Epidermal melanocyte (primary cell): ENCODE measurements around the gene DISC1.
"Not testable (repeated sequence)": the region's sequence is repeated elsewhere in the genome, so short reads cannot be mapped to it uniquely, and the experiment has no call there.

Source experiments
- DNase-seq: peaks from one replicate; pipeline ENCODE4 v3.0.0; 2011; ENCODE audit warnings: low spot score; ENCODE audit not compliant: insufficient read length

Gene DISC1

DNA sequence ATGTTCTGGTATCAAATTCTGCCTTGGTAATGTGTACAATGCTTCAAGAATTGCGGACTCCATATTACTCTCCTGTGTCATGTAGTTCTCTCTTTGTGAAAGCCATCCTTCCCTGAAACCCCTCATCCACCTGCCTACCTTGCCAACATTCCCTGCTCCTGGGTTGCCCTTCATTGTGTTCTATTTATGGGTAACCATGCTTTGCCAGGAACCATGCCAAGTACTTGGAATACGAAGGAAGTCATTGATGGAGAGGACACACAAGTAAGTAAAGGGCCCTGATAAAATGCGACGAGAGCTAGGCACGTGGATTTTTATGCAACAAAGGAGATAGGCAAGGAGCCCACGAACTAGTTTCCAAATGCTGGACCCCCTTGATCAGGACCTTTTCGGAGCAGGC, 300.8 kb downstream of the DISC1 start:
- no peak for DNase-seq

DNA sequence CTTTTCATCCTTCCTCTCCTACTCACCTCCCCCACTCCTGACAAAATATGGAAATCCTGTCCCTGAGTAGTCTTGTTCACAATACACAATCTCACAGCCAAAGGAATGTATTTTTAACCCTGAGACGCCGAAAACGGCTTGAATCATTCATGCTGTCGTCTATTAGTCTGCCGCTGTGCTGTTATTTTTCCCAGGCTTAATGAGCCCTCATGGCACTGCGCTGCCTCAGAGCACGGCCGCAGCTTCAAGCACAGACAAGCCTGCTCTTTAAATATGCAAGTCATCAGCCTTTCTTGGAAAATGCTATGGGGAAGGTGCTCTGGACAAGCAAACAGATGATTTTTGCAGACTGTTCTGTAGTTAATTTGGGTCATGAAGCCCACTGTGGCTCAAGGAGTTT, 302.7 kb downstream of the DISC1 start:
- DNase-seq: no peak

DNA sequence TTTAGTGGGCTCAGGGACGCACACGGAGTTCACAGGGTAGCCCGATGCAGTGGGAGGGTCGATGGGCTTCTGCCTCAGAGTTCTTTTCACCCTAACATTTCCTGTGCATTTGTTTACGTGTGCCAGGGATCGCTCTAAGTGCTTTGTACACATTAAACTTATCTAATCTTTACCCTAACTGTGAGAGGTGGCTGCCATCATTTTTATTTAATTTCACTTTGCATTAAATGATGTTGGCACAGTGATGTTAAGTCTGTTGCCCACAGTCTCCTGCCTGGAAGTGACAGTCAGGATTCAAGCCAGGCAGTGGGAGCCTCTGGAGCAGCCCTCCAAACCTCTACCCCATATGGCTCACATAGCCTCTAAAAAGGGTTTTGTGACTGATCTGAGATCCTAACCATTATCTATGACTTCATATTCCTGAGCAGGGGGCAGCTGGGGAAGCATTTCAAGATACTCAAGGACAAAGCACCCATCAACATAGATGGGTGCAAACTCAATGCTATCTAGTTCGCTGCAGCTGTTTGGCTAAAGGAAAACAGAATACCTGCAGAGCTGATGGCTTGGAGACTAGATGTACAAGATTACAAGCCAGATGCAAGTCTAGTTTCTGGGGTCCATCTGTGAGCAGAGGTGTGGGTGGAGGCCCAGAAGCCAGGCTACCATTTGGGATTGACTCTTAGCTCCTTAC, 303.8 kb downstream of the DISC1 start:
- no peak for DNase-seq

DNA sequence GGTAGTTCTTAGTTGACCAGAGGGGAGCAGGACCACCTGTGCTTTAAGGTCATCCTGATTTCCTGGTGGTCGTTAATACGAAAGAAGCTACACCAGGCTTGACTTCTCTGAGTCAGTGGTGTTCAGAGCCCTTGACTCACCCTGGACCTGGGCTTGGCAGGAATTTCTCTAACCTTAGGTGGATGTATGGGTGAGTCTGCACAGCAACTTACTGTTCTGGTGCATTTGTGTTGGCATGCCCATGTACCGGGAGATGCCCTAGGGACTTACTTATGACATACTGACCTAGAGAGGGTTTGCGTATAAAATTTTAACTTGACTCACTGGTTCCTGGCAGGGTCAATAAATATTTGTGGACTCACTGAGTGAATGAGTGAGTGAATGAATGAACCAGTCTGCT, 304.6 kb downstream of the DISC1 start:
- DNase-seq: no peak

DNA sequence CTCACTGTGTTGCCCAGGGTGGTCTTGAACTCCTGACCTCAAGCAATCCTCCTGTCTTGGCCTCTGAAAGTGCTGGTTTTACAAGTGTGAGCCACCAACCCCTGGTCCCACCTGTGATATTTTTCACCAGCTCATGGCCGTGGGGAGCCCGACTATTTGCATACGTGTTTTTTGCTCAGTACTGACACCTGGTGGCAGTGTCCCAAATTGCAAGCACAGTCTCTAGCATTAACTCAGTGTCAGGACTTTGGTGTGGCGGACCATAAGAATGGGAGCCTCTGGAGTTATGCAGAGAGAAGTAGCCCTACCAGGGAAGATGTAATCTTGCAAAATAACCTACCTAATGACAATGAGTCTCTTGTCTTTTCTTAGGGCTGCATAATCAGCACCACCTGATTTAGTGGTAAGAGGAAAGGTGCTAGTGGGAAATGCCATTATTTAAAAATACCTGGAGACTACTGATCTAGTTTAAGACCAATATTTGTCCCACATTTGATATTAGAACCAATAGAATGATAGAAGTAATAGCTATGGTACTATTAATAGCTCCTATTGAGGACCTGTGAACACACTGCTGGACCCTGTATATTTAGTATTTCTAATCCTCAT, 305.4 kb downstream of the DISC1 start:
- no peak for DNase-seq

DNA sequence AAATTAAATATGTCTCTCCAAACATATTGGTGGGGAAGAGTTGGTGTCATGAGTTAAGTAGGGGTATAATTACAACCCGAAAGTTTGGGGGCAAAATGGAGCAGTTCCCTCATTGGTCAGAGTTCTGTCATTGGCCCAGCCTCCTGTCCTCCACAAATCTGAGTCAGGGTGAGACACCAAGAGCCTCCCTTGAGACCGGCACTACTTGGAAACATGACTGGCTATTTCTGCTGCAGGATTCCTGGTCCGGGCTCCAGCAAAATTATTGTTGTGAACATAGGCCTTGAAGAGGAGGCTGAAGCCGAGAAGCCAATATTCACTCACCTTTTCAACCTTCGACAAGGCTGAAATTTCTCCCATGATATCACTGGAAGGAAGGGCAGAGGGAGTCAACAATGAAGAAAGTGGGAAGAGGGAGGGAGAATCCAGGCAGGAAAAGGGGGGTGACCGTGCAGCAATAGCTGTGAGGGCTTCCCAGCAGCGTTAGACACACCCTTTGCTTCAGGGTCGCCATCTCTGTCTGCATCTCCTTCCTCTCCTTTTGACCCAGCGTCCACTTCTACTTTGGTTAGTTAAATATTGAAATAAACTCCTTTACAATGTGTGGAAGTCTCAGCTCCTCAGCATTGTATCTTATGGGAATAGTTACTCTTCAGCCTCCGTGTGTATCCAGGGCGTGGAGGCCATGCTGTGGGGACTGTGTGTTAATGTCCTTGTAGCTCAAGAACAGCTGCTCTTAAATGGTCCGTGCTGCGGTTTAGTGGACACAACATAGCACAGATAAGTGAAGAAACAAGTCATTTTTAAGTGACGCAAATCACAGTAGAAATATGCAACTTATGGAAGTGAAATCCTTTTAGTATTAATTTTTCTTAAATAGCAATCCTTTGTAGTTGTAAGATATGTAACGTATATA, 307.4 kb downstream of the DISC1 start:
- no peak for DNase-seq

DNA sequence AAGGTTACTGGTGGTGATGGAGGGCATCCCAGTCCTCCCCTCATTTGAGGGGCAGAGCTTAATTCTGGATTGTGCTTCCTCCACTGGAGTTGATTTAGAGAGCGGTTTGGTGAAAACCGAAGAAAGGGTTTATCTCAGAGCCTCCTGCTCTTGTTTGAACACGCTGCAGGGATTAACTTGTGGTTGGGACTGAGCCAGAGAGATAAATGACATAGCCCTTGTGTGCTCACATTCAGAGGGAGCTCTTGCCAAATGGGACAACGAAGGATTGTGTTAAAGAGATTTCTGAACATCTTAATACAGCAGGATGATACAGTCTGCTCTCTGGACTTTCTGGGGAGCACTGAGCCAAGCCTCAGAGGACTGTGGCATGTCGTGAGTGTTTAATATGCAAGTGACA, 308.2 kb downstream of the DISC1 start:
- peak; percentile 42 for DNase-seq

DNA sequence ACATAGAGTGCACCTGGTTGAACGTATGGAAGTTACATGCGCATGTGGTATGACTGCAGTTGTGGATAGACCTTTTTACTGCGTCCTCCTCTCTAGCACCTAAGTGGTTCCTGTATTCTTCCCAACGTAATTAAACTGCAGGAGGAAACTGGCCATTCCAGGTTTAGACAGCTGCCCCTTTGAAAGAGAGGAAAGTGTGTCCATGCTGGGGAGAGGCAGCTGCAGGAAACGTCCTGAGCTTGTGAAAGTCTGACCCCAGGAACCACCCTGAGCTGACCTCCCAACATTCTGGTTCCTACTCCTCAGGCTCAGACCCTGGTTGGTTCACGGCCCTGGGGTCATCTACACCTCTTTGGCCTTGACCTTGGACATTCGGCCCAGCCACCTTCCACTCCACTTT, 309.3 kb downstream of the DISC1 start:
- DNase-seq: no peak

DNA sequence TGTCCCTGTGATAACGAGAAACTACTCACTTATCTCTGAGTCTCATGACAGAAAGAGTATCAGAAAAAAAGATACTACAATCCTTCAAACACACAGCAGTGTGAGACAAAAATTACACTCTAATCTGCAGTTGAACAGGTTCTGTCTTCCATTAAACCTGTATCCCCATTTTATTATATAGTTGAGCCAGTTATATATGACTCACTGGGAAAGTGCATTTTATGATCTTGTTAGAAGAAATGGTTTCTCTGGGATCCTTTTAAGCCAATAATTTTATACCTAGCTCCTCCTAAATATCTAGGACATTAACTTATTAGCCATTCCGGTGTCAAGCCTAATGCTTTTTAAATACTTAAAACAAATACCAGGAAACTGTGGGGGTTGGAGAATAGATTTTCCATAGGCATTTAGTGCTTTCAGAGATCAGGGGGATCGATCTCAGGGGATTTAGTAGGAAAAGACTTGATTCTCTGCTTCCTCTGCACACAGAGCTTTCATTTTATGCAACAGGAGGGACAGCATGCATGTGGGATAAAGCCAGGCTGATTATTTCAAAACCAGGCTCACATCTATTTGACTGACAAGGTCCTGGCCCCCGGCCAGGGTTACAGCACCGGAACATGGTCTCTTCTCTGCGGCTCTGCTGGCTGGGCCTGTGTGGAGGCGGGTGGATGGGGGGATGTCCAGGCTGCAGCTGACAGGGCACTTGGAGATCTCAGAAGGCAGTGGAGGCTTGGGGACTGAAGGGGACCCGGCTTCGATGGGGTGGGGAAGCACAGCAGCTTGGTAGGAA, 310.6 kb downstream of the DISC1 start:
- DNase-seq: no peak

DNA sequence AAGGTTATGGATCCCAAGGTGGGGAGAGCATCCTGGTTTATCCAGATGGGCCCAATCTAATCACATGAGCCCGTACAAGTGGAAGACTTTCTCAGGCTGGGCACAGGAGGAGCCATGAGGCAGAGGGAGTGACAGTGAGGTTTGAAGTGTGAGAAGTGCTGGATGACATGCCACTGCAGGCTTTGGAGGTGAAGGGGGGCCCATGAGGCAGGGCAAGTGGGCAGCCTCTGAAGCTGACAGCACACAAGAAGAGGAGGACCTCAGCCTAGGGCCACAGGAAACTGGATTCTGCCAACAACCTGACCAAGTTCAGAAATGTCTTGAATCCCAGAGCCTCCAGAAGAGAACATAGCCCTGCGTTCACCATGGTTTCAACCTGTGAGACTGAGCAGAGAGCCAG, 311.6 kb downstream of the DISC1 start:
- no peak for DNase-seq

DNA sequence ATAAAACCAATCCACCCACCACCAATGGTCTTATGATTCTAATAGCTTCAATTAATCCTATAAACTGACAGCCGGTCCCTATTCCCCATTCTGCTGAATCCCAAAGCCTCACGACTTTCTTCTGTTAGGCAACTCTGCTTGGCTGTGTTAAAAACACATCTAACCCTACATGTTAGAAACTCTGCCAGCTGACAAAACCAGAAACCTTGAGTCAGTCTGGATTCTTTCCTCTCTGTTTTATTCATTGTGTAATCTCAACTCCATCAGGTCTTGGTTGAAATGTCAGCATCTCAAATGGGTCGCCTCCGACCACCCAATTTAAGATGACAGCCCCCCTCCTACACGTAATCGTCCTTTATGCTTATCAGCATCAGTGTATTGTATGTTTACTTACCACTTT, 312.1 kb downstream of the DISC1 start:
- DNase-seq: no peak

DNA sequence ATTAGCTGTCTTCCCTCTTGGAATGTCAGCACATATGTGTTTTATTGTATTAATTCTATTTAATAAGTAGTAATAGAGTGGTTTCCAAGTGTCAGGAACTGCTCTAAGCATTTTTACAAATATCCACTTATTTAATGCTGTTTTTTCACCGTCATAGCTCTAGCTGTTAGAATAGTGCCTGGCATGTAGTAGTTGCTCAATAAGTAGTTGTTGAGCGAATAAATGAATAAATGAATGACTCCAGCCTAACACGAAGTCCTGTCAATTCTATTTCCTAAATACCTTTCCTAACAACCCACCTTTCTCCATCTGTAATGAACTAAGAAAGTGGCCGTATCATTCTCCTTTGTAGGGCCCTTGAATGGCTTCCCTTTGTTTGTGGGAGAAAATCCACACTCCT, 312.5 kb downstream of the DISC1 start:
- DNase-seq: no peak

DNA sequence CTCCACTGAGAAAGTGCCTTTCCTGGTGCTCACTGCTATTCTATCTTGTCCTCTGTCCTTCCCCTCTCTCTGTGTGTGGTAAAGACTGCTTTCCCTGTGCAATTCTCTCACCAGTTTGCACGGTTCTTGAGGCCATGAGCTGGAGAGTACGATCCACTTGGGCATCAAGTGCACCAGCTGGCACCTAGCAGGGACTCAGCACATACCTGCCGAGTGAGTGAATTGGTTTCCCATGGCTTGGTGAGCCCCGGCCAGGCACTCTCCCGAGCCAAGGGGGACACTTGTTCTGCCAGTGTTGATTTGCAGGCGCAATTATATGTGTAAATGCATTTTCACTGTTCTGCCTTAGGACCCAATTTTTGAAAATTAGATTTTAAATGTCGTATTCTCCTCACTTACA, 313.5 kb downstream of the DISC1 start:
- no peak for DNase-seq

DNA sequence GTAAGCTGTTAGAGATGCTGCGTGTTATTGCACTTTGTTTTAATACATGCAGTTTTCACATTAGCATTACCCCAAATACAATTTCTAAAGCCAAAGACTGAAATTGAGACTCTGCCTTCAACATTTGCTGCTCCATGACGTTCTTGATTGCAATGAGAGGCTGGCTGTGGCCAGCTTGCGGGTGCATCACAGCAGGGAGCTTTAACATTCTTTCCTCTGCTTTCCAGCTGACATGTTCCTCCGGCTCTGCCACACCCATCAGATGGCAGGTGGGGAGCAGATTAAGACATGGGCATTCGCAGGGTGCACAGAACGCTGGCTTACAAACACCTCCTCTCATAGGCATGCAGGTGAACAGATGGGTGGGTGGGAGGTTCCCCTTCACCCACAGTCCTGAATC, 314.1 kb downstream of the DISC1 start:
- no peak for DNase-seq

DNA sequence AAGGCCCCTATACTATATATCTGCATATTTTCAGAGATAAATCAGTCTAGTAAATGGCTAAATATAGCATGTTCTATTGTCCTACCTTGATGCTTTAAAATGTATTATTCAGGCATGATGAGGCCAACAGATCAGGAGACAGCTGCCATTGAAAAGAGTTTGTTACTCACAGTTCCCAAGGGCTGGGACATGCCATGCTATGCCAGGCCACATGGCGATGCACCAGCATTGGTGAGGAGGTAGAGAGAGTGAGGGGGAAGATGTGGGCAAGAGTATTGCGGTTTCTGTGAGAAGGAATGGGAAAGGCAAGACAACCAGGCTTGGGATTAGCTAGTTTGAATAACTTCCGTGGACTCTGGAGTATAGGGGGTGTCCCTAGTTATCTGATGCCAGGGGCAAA, 316.5 kb downstream of the DISC1 start:
- no peak for DNase-seq

DNA sequence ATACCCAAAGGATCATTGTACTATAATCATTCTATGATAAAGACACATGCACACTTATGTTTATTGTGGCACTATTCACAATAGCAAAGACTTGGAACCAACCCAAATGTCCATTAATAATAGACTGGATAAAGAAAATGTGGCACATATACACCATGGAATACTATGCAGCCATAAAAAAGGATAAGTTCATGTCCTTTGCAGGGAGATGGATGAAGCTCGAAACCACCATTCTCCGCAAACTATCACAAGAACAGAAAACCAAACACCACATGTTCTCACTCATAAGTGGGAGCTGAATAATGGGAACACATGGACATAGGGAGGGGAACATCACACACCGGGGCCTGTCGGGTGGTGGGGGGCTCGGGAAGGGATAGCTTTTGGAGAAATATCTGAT, 321.5 kb downstream of the DISC1 start:
- DNase-seq: not testable (repeated sequence)

DNA sequence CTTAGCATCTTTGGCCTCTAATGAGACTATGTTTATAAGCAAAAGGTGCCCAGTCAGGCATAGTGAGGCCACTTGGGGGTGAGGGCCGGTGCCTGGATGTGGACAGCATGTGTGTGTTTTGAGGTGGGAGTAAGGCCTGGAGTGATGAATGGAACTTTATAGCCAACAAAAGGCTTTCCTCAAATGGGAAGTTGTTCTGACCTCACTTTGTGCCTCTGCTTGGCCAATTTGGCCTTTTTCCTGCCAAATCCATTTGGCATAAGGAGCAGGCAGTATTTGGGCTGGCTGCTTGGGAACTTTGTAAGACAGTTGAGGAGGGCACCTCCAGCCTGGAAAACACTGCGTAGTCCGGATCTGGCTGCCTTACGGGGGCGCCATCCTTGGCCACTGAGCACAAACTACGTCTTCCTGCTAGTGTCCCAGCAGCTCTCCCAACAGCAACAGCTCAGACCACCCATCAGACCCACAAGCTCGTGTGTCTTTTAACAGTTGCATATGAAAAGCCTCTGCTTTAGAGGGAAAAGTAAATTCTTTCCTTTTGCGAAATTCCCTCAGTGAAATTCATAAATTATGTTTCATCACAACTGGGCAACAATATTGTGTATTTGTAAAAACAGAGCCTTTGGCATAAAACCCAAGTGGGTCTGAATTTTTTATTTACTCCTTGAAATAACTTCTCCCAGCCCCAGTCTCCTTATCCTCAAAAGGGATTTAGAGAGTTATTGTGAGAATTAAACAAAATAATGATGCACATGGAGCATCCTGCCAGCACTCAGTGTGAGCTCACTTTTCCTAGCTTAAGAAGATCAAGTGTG, 322.9 kb downstream of the DISC1 start:
- no peak for DNase-seq

DNA sequence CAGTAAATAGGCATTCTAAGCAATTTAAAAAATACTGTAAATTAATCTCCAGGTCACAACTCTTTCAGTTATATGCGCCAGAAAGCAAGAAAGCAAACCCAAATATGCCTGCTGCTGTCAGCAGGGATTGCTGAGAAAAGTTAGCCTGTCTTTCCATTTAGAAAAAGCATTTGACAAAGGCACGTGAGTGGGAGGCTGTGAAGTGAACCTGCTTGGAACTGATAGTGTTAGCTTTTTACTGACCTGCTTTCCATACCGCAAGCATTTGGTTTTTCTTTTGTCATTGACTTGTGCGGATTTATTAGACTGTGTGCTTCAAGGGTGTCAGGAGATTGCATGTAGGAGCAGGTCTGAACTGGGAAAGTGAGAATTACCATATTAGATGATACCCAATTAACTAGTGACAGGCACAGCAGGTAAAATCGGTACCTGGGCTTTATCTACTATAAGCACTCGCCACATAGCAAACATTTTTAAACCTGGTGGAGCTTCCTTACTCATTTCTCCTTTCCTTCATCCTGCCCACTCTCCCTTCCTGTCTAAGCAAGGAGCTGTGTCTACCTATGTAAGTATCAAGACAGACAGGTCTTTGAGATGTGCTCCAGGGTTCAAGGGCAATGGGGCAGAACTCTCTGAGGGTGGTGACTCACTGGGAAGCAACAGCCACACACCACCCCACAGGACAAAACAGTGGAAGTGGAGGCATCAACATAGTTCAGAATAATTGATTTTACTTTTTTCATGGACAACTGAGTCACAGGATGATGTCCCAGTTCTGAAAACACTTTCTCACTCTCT, 323.9 kb downstream of the DISC1 start:
- DNase-seq: no peak

DNA sequence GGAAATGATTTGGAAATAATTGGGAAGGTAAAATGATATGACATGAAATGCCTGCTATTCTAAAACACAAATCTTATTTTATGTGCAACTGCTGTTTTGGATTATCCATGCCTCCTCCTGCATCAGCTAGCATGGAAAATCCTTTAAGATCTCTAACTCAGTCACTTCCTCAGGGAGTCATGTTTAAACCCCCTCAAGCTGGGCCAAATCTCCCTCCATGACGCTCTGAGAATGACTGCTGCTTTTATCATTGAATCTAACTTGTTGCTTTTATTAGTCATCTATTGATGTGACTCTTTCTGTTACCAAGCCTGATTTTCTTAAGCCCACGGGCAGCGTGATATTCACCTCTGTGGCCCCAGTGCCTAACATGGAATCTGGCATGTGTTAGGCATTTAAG, 324.8 kb downstream of the DISC1 start:
- DNase-seq: no peak

DNA sequence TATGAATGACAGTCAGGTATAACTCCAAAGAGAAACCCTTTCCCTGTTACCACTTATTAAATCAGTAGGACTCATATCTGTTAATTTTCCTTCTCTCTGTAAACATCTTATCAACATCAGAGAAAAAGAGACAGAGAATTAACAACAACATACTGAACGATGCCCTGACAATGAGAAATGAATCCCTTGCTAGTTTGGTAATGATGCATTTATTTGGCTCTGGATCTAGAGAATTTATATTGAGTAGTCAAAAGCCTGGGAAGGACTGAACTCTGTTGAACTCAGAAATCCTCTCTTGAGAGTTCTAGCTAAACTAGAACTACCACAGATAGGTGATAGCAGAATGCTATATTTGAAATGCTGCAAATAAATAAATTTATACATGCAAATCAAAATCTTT, 325.6 kb downstream of the DISC1 start:
- DNase-seq: no peak
